GM21825 (cell line): ENCODE data around the gene PCDHGA3.
"Not testable (repeated sequence)": the region's sequence is repeated elsewhere in the genome, so short reads cannot be mapped to it uniquely, and the experiment has no call there.

Source experiments
- ATAC-seq: cut with Tn5 transposase; IDR thresholded peaks from one replicate; pipeline ENCODE4 v1.9.1; 2021; ENCODE audit warnings: mild to moderate bottlenecking, moderate library complexity; ENCODE audit not compliant: unreplicated experiment

The PCDHGA3 gene

GRCh38 chr5:141382469-141383294 is 39.1 kb downstream of the PCDHGA3 start, which contains the start of gene PCDHGA7:
PCDHGA7 (plus strand) TSS chr5:141382742; CDS start chr5:141382900, 158 bp downstream.
- no peak for ATAC-seq

- ATAC-seq, result no peak
Observed at GRCh38 chr5:141383345-141383744, 39.7 kb downstream of the PCDHGA3 start.

GRCh38 chr5:141384471-141385267 is 41.0 kb downstream of the PCDHGA3 start:
- no peak for ATAC-seq

- peak; percentile 60 for ATAC-seq
Observed at GRCh38 chr5:141387557-141388311, 44.1 kb downstream of the PCDHGA3 start, which contains the start of gene PCDHGB4. PCDHGB4 (plus strand) TSS chr5:141387698; CDS start chr5:141387885, 187 bp downstream.

GRCh38 chr5:141388661-141389060 is 45.0 kb downstream of the PCDHGA3 start:
- ATAC-seq, result no peak

GRCh38 chr5:141389153-141390042 is 45.8 kb downstream of the PCDHGA3 start:
- no peak for ATAC-seq

- ATAC-seq, result no peak
Observed at GRCh38 chr5:141392429-141393198, 49.0 kb downstream of the PCDHGA3 start, which contains the start of gene PCDHGA8. PCDHGA8 (plus strand) TSS chr5:141392633; CDS start chr5:141392814, 181 bp downstream.

- ATAC-seq, result no peak
Observed at GRCh38 chr5:141393267-141393666, 49.6 kb downstream of the PCDHGA3 start.

GRCh38 chr5:141394401-141395187 is 51.0 kb downstream of the PCDHGA3 start:
- ATAC-seq, result not testable (repeated sequence)
